NCI-H1048 (cell line): ENCODE data around the gene RAB33A.

ENCODE experiments used
- DNase-seq: peaks from one replicate; lab custom pipeline; 2025; lab: John Stamatoyannopoulos, UW

RAB33A gene

GRCh38 chrX:130171446-130172126 lies at the start of gene RAB33A:
RAB33A (plus strand) TSS chrX:130171962; CDS start chrX:130172063, 101 bp downstream.
- no peak for DNase-seq

- DNase-seq, result no peak
Measured at GRCh38 chrX:130124577-130124976, 47.2 kb upstream of the RAB33A start.

GRCh38 chrX:130125091-130125874 lies 46.5 kb upstream of the RAB33A start:
- no peak for DNase-seq

- no peak for DNase-seq
Measured at GRCh38 chrX:130130990-130131389, 40.8 kb upstream of the RAB33A start.

- no peak for DNase-seq
Measured at GRCh38 chrX:130136496-130136895, 35.3 kb upstream of the RAB33A start.

GRCh38 chrX:130136961-130137360 lies 34.8 kb upstream of the RAB33A start:
- no peak for DNase-seq

- DNase-seq, result no peak
Measured at GRCh38 chrX:130139474-130140201, 32.1 kb upstream of the RAB33A start.

GRCh38 chrX:130144509-130144908 lies 27.3 kb upstream of the RAB33A start:
- no peak for DNase-seq

GRCh38 chrX:130145123-130145522 lies 26.6 kb upstream of the RAB33A start:
- DNase-seq, result no peak

GRCh38 chrX:130147631-130148030 lies 24.1 kb upstream of the RAB33A start:
- DNase-seq, result no peak

GRCh38 chrX:130155564-130155963 lies 16.2 kb upstream of the RAB33A start:
- DNase-seq, result no peak

- DNase-seq, result no peak
Measured at GRCh38 chrX:130158311-130158710, 13.5 kb upstream of the RAB33A start.

GRCh38 chrX:130159776-130160175 lies 12.0 kb upstream of the RAB33A start:
- no peak for DNase-seq

- no peak for DNase-seq
Measured at GRCh38 chrX:130162094-130162735, 9.5 kb upstream of the RAB33A start.

- DNase-seq, result no peak
Measured at GRCh38 chrX:130163398-130163797, 8.4 kb upstream of the RAB33A start.

- no peak for DNase-seq
Measured at GRCh38 chrX:130165181-130165702, 6.5 kb upstream of the RAB33A start.

- peak; percentile 73 for DNase-seq
Measured at GRCh38 chrX:130165703-130166502, 5.9 kb upstream of the RAB33A start, which contains the start of gene AIFM1. AIFM1 (minus strand) TSS chrX:130165841; CDS start chrX:130165656, 185 bp downstream.

GRCh38 chrX:130166503-130166777 lies 5.3 kb upstream of the RAB33A start:
- DNase-seq, result no peak

GRCh38 chrX:130167040-130167439 lies 4.7 kb upstream of the RAB33A start:
- no peak for DNase-seq

- no peak for DNase-seq
Measured at GRCh38 chrX:130170752-130171445, 863 bp upstream of the RAB33A start.
